Limb (tissue), 2 donors: ENCODE results near the gene ARL17B.
"Not testable (repeated sequence)": the region's sequence is repeated elsewhere in the genome, so short reads cannot be mapped to it uniquely, and the experiment has no call there.

Source experiments
- DNase-seq, 2 donors: peaks; one replicate each; pipeline ENCODE4 v3.0.0-alpha.2; 2016; ENCODE audit errors: extremely low spot score in 2 of 2

Gene ARL17B

GRCh38 chr17:46361755-46362154 is at the start of gene ARL17B:
TSS of gene ARL17B (minus strand) at chr17:46361766. CDS start at chr17:46358397, 3,369 bp downstream.
- not testable (repeated sequence) for DNase-seq

GRCh38 chr17:46409864-46410263 is 48.3 kb upstream of the ARL17B start:
- DNase-seq: not testable (repeated sequence)

GRCh38 chr17:46407155-46407554 is 45.6 kb upstream of the ARL17B start:
- DNase-seq: not testable (repeated sequence)

GRCh38 chr17:46401033-46401787 is 39.6 kb upstream of the ARL17B start:
- not testable (repeated sequence) for DNase-seq

- not testable (repeated sequence) for DNase-seq
These were observed 39.0 kb upstream of the ARL17B start for GRCh38 chr17:46400543-46400942.

GRCh38 chr17:46399993-46400392 is 38.4 kb upstream of the ARL17B start:
- DNase-seq: not testable (repeated sequence)

GRCh38 chr17:46396292-46396691 is 34.7 kb upstream of the ARL17B start:
- not testable (repeated sequence) for DNase-seq

GRCh38 chr17:46393702-46394101 is 32.1 kb upstream of the ARL17B start:
- not testable (repeated sequence) for DNase-seq

GRCh38 chr17:46385491-46385890 is 23.9 kb upstream of the ARL17B start:
- DNase-seq: not testable (repeated sequence)

GRCh38 chr17:46383118-46383517 is 21.6 kb upstream of the ARL17B start:
- DNase-seq: not testable (repeated sequence)

GRCh38 chr17:46373418-46373817 is 11.9 kb upstream of the ARL17B start:
- DNase-seq: not testable (repeated sequence)

- not testable (repeated sequence) for DNase-seq
These were observed 11.0 kb upstream of the ARL17B start for GRCh38 chr17:46372236-46373229.

- not testable (repeated sequence) for DNase-seq
These were observed 6.0 kb upstream of the ARL17B start for GRCh38 chr17:46367520-46367919.

GRCh38 chr17:46361145-46361735 is 326 bp downstream of the ARL17B start:
- DNase-seq: not testable (repeated sequence)

GRCh38 chr17:46353856-46354255 is 7.7 kb downstream of the ARL17B start:
- DNase-seq: not testable (repeated sequence)

- not testable (repeated sequence) for DNase-seq
These were observed 12.5 kb downstream of the ARL17B start for GRCh38 chr17:46349060-46349459.

GRCh38 chr17:46348345-46348744 is 13.2 kb downstream of the ARL17B start:
- DNase-seq: not testable (repeated sequence)

GRCh38 chr17:46342131-46342530 is 19.4 kb downstream of the ARL17B start:
- DNase-seq: not testable (repeated sequence)

GRCh38 chr17:46341220-46341619 is 20.3 kb downstream of the ARL17B start:
- not testable (repeated sequence) for DNase-seq

GRCh38 chr17:46294831-46295230 is 66.7 kb downstream of the ARL17B start, which contains the start of gene LRRC37A:
TSS of gene LRRC37A (plus strand) at chr17:46295131. CDS start at chr17:46295134, 3 bp downstream.
- not testable (repeated sequence) for DNase-seq

- DNase-seq: not testable (repeated sequence)
These were observed 69.9 kb downstream of the ARL17B start for GRCh38 chr17:46291618-46292017.
